Measurements from ENCODE around the gene WTAP.

The WTAP gene

DNA sequence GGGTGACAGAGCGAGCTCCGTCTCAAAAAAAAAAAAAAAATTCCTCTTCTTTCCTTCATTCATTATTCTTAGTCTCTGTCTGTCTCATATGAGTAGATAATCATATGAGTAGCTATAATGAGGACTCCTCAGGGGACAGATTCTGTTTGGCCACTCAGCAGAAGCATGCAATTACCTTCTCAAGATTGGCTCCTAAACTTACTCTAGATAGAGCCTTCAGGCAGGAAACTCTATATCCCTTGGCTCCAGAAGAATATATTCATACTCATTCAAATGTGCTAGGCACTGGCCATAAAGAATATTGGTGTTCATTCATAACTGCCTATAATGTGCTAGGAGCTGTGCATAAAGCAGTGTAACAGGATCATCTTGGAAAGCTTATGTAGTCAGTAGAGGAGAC, 32.3 kb downstream of the WTAP start:
- H3K9me3 ChIP-seq (ENCODE audit: control insufficient read depth, low read length), result no peaks in the 10 kb centered on the region
- H3K27me3 ChIP-seq (ENCODE audit: control insufficient read depth, insufficient read depth, low read length, poor library complexity, severe bottlenecking), result no peaks in the 10 kb centered on the region
- WGBS, 2 experiments, result no CpG with 5 or more reads among the region's 2 CpGs
- H3K36me3 ChIP-seq (ENCODE audit: control insufficient read depth, insufficient read depth, low read length), result peaks cover 21% of the 10 kb centered on the region
- no peak overlapping the region for H3K4me3 ChIP-seq (ENCODE audit: insufficient read depth, low read depth, low read length)
- H3K27ac ChIP-seq (ENCODE audit: insufficient read depth, low read depth, low read length, poor library complexity, severe bottlenecking), result no peak overlapping the region
- H3K4me1 ChIP-seq (ENCODE audit: control insufficient read depth, insufficient read depth, low read length), result peaks cover 9% of the 10 kb centered on the region

DNA sequence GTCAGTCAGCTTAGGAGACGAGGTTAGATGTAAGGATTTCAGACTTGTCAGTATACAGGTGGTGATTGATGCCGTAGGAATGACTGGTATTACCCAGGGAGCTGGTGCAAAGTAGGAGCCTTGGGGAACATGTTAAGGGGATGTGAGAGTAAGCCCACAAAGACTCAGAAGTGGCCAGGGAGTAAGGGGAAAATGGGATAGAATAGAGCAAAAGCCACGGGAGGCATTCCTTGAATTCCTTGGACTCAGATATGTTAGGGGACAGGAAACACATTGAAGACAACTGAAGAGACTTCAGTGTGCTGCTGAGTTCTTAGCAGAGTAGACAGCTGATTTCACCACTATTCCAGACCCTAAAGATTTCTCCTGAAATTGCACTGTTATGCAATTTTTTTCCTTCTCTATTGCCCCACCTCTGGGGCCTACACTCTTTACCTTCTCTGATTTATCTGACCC, 33.3 kb downstream of the WTAP start:
- peaks cover 12% of the 10 kb centered on the region for H3K36me3 ChIP-seq (ENCODE audit: control insufficient read depth, insufficient read depth, low read length)
- 41 to 43% methylated on average over 3 of the region's 3 CpGs for WGBS, 2 experiments
- H3K4me3 ChIP-seq (ENCODE audit: insufficient read depth, low read depth, low read length), result no peak overlapping the region

DNA sequence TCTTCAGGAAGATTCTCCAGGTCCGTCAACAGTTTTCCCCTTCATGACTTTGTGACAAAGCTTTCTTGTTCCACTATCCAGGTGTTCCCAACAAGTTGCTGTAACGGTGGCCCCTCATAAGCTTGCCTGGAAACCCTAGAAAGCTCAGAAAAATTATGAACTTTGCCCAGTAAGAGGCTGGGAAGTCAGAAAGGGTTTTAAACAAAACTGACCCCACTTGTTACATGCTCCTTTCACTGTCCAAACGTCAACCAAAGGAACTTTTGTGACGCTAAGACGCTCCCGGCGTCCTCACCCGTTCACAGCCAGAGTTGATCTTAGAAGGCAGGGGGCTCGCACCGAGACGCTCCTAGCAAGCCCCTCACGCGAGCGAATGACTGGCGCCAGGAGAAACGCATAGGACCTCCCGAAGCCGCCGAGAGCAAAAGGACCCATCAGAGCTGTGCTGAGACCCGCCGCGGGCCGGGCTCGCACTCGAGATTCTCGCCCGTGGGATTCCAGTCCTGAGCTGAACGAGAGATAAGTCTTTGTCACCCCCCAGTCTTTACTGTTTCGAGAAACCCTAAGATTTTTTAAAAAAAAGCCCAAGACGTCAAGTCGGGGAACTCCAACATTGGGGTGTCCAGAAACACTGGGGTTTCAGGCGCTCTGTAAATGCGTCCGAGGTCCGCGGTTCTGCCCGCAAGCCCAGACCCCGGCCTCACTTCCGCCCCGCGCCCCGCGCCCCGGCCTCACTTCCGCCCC, 34.0 kb downstream of the WTAP start:
- 45 to 46% methylated on average over 45 of the region's 45 CpGs for WGBS, 2 experiments
- peaks cover 9% of the 10 kb centered on the region for H3K4me1 ChIP-seq (ENCODE audit: control insufficient read depth, insufficient read depth, low read length)
- peaks cover 8% of the 10 kb centered on the region for H3K36me3 ChIP-seq (ENCODE audit: control insufficient read depth, insufficient read depth, low read length)
- peak overlapping the region; percentile 74 for H3K4me3 ChIP-seq (ENCODE audit: insufficient read depth, low read depth, low read length)
- H3K27ac ChIP-seq (ENCODE audit: insufficient read depth, low read depth, low read length, poor library complexity, severe bottlenecking), result peak overlapping the region; percentile 68
- no peaks in the 10 kb centered on the region for H3K9me3 ChIP-seq (ENCODE audit: control insufficient read depth, low read length)
- no peaks in the 10 kb centered on the region for H3K27me3 ChIP-seq (ENCODE audit: control insufficient read depth, insufficient read depth, low read length, poor library complexity, severe bottlenecking)

More for the DNA sequence above, 33.3 kb downstream of the WTAP start:
- Histone ChIP-seq H3K27me3 (ENCODE audit: control insufficient read depth, insufficient read depth, low read length, poor library complexity, severe bottlenecking) (no peaks in the 10 kb centered on the region), H3K9me3 (ENCODE audit: control insufficient read depth, low read length) (no peaks in the 10 kb centered on the region), H3K27ac (ENCODE audit: insufficient read depth, low read depth, low read length, poor library complexity, severe bottlenecking) (peak overlapping the region; percentile 78), H3K4me1 (ENCODE audit: control insufficient read depth, insufficient read depth, low read length) (peaks cover 9% of the 10 kb centered on the region)

DNA sequence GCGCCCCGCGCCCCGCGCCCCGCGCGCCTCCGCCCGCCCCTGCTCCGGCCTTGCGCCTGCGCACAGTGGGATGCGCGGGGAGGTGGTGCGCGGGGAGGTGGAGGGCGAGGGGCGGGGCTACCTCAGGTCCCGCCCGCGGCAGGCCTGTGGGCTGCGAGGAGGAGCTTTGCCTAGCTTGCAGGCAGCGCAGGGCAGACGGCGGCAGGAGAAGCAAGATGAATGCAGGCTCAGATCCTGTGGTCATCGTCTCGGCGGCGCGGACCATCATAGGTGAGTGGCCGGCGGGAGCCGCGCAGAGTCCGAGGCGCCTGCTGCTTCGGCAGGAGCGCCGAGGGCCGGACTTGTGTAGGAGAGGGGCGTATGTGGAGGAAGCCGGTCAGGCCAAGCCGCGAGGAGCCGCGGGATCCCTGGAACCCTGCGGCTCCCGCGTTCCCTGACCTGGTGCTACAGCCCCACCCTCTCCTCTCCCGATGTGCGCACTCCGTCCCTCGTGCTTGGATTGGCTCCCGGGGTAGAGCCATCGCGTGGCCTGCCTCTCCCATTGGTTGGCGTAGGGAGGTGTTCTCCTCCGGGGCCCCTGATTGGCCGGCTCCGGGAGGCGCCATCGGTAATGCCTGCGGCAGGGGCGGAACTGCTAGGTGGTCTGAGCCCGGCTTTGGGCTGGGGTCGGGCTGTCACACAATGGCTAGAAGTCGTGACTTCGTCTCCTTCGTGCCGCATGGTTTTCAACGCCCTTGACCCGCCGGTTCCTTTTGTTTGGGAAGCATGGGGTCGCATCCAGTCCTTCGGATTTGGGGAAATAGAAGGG, 34.8 kb downstream of the WTAP start, which contains the start of gene ACAT2:
Gene ACAT2, plus strand, starts transcription at position 173 of the 808 bp plus-strand sequence. Its CDS starts 43 bp downstream, at position 216.
- Histone ChIP-seq H3K4me1 (ENCODE audit: control insufficient read depth, insufficient read depth, low read length) (peaks cover 9% of the 10 kb centered on the region), H3K27ac (ENCODE audit: insufficient read depth, low read depth, low read length, poor library complexity, severe bottlenecking) (peak within 1 kb of the TSS; percentile 97), H3K9me3 (ENCODE audit: control insufficient read depth, low read length) (no peaks in the 10 kb centered on the region), H3K4me3 (ENCODE audit: insufficient read depth, low read depth, low read length) (peak within 1 kb of the TSS; percentile 74), H3K36me3 (ENCODE audit: control insufficient read depth, insufficient read depth, low read length) (peaks cover 14% of the 10 kb centered on the region), H3K27me3 (ENCODE audit: control insufficient read depth, insufficient read depth, low read length, poor library complexity, severe bottlenecking) (no peaks in the 10 kb centered on the region)
- 24 to 25% methylated on average over 76 of the region's 76 CpGs for WGBS, 2 experiments

DNA sequence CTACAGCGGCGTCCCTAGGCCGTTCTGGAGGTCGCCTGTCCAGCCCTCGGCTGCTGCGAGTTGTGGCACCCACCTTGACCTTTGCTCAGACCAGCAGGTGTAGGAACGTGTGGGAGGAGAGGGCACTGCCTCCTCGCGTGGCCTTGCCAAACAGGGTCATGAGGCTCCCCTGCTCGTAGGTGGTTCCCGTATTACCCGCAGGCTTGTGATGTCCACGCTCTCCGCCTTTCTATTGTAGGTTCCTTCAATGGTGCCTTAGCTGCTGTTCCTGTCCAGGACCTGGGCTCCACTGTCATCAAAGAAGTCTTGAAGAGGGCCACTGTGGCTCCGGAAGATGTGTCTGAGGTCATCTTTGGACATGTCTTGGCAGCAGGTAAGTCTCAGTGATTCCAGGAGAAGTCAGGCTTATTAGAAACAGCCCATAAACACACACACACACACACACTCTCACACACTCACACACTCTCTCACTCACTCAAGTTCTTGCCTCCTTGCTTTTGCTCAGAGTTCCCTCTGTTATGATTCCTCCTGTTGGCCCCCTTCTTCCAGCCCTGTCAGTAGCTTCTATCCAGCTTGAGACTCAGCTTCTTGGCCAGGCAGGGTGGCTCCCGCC, 35.5 kb downstream of the WTAP start:
- peak overlapping the region; percentile 74 for H3K4me3 ChIP-seq (ENCODE audit: insufficient read depth, low read depth, low read length)
- H3K27me3 ChIP-seq (ENCODE audit: control insufficient read depth, insufficient read depth, low read length, poor library complexity, severe bottlenecking), result no peaks in the 10 kb centered on the region
- H3K27ac ChIP-seq (ENCODE audit: insufficient read depth, low read depth, low read length, poor library complexity, severe bottlenecking), result no peak overlapping the region
- H3K4me1 ChIP-seq (ENCODE audit: control insufficient read depth, insufficient read depth, low read length), result peaks cover 9% of the 10 kb centered on the region
- peaks cover 15% of the 10 kb centered on the region for H3K36me3 ChIP-seq (ENCODE audit: control insufficient read depth, insufficient read depth, low read length)
- no peaks in the 10 kb centered on the region for H3K9me3 ChIP-seq (ENCODE audit: control insufficient read depth, low read length)
- 45 to 48% methylated on average over 16 of the region's 16 CpGs for WGBS, 2 experiments

DNA sequence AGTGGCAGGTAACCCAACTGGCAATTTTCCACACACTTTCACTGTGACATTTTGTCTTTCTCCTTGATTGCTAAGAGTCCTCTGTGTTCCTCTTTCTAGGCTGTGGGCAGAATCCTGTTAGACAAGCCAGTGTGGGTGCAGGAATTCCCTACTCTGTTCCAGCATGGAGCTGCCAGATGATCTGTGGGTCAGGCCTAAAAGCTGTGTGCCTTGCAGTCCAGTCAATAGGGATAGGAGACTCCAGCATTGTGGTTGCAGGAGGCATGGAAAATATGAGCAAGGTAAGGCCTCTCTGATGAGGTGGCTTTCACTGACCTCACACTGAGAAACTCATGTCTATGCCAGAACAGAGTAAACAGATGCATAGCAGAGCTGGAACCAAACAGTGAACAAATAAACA, 39.6 kb downstream of the WTAP start:
- Histone ChIP-seq H3K27me3 (ENCODE audit: control insufficient read depth, insufficient read depth, low read length, poor library complexity, severe bottlenecking) (no peaks in the 10 kb centered on the region), H3K4me1 (ENCODE audit: control insufficient read depth, insufficient read depth, low read length) (no peaks in the 10 kb centered on the region), H3K27ac (ENCODE audit: insufficient read depth, low read depth, low read length, poor library complexity, severe bottlenecking) (no peak overlapping the region), H3K4me3 (ENCODE audit: insufficient read depth, low read depth, low read length) (no peak overlapping the region), H3K9me3 (ENCODE audit: control insufficient read depth, low read length) (no peaks in the 10 kb centered on the region), H3K36me3 (ENCODE audit: control insufficient read depth, insufficient read depth, low read length) (peaks cover 45% of the 10 kb centered on the region)

DNA sequence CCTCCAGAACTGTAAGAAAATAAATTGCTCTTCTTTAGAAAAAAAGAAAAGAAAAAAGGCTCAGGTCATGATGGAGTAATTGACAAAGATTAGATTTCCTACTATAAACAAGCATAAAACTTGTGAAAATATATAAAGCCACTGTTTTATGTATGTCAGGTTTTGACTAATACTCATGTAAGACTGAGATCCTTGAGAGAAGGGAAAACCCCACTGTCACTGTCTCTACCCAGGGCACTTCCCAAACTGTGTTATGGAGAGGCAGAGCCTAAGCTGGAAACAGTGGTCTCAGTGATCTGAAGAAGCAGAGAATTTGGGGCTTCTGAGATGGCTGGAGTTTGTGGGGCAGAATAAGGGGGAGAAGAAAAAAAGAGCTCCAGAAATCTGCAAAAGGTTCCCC, 42.2 kb downstream of the WTAP start:
- peaks cover 59% of the 10 kb centered on the region for H3K36me3 ChIP-seq (ENCODE audit: control insufficient read depth, insufficient read depth, low read length)
- H3K9me3 ChIP-seq (ENCODE audit: control insufficient read depth, low read length), result no peaks in the 10 kb centered on the region
- H3K27ac ChIP-seq (ENCODE audit: insufficient read depth, low read depth, low read length, poor library complexity, severe bottlenecking), result no peak overlapping the region
- H3K27me3 ChIP-seq (ENCODE audit: control insufficient read depth, insufficient read depth, low read length, poor library complexity, severe bottlenecking), result no peaks in the 10 kb centered on the region
- H3K4me3 ChIP-seq (ENCODE audit: insufficient read depth, low read depth, low read length), result no peak overlapping the region
- no peaks in the 10 kb centered on the region for H3K4me1 ChIP-seq (ENCODE audit: control insufficient read depth, insufficient read depth, low read length)

DNA sequence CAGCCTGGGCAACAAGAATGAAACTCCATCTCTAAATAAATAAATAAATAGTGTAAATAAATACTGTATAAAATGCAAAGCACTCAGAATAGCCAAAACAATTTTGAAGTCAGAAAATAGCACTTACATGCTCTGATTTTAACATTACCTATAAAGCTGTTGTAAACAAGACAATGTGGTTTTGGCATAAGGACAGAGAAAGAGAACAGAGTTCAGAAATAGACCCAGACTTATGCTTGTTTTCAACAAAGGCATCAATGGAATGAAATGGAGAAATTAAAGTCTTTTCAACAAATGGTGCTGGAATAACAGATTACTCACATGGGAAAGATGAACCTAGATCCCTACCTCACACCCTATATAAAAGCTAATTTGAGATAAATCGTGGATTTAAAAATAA, 44.9 kb downstream of the WTAP start:
- H3K9me3 ChIP-seq (ENCODE audit: control insufficient read depth, low read length), result no peaks in the 10 kb centered on the region
- H3K27me3 ChIP-seq (ENCODE audit: control insufficient read depth, insufficient read depth, low read length, poor library complexity, severe bottlenecking), result no peaks in the 10 kb centered on the region
- WGBS, 2 experiments, result no CpG with 5 or more reads among the region's 1 CpG
- no peak overlapping the region for H3K4me3 ChIP-seq (ENCODE audit: insufficient read depth, low read depth, low read length)
- no peak overlapping the region for H3K27ac ChIP-seq (ENCODE audit: insufficient read depth, low read depth, low read length, poor library complexity, severe bottlenecking)
- H3K36me3 ChIP-seq (ENCODE audit: control insufficient read depth, insufficient read depth, low read length), result peaks cover 66% of the 10 kb centered on the region
- no peaks in the 10 kb centered on the region for H3K4me1 ChIP-seq (ENCODE audit: control insufficient read depth, insufficient read depth, low read length)

DNA sequence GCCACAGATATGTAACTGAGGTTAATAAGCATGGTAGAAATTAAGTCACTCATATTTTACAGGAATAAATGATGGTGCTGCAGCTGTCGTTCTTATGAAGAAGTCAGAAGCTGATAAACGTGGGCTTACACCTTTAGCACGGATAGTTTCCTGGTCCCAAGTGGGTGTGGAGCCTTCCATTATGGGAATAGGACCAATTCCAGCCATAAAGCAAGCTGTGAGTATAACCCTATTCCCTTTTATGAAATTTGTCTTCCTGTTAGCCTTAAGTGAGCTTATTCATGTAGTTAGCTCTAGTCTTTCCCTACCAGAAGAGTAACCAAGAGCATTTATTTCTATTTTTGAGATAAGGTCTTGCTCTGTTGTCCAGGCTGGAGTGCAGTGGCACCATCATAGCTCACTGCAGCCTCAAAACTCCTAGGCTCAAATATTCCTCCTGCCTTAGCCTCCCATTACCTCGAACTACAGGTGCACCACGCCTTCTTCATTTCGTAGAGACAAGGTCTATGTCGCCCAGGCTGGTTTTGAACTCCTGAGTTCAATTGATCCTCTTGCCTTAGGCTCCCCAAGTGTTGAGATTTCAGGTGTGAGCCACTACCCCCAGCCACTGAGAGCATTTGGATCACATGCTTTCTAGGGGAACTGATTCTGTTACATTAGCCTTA, 50.1 kb downstream of the WTAP start:
- no peaks in the 10 kb centered on the region for H3K4me1 ChIP-seq (ENCODE audit: control insufficient read depth, insufficient read depth, low read length)
- no peak overlapping the region for H3K4me3 ChIP-seq (ENCODE audit: insufficient read depth, low read depth, low read length)
- peaks cover 67% of the 10 kb centered on the region for H3K36me3 ChIP-seq (ENCODE audit: control insufficient read depth, insufficient read depth, low read length)
- WGBS, 2 experiments, result 96% methylated on average over 7 of the region's 7 CpGs
- no peaks in the 10 kb centered on the region for H3K27me3 ChIP-seq (ENCODE audit: control insufficient read depth, insufficient read depth, low read length, poor library complexity, severe bottlenecking)
- H3K27ac ChIP-seq (ENCODE audit: insufficient read depth, low read depth, low read length, poor library complexity, severe bottlenecking), result no peak overlapping the region
- H3K9me3 ChIP-seq (ENCODE audit: control insufficient read depth, low read length), result no peaks in the 10 kb centered on the region

DNA sequence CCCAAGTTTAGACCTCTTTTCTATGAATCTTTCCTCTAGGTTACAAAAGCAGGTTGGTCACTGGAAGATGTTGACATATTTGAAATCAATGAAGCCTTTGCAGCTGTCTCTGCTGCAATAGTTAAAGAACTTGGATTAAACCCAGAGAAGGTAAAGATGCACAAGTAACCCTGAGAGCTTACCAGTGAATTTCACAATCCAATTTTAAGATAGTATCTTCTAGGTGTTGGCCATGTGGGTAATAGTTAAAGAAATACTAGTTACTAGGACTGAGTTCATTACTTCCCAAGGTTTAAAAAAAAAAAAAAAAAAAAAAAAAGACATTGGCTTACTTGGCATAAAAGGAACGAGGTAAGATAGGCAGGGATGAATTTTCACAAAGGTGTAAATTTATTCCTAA, 50.8 kb downstream of the WTAP start:
- Histone ChIP-seq H3K27ac (ENCODE audit: insufficient read depth, low read depth, low read length, poor library complexity, severe bottlenecking) (no peak overlapping the region), H3K36me3 (ENCODE audit: control insufficient read depth, insufficient read depth, low read length) (peaks cover 67% of the 10 kb centered on the region), H3K4me1 (ENCODE audit: control insufficient read depth, insufficient read depth, low read length) (no peaks in the 10 kb centered on the region), H3K4me3 (ENCODE audit: insufficient read depth, low read depth, low read length) (no peak overlapping the region), H3K9me3 (ENCODE audit: control insufficient read depth, low read length) (no peaks in the 10 kb centered on the region), H3K27me3 (ENCODE audit: control insufficient read depth, insufficient read depth, low read length, poor library complexity, severe bottlenecking) (no peaks in the 10 kb centered on the region)
- 87 to 90% methylated on average over 1 of the region's 1 CpG for WGBS, 2 experiments

All from ectodermal cell (in vitro differentiated cells).